Stomach smooth muscle (tissue), 2 donors: Measurements from ENCODE around the gene CREB3.

Source experiments
- H3K27ac ChIP-seq: one replicate; pipeline ENCODE4 v1.7.0; 2013; ENCODE audit warnings: mild to moderate bottlenecking, low read length, inconsistent platforms
- H3K27me3 ChIP-seq, 2 donors: one replicate each; pipeline ENCODE4 v1.7.0; 2013; ENCODE audit warnings: low read length in 2 of 2; ENCODE audit not compliant: insufficient read depth in 2 of 2, control insufficient read depth in 1 of 2
- H3K36me3 ChIP-seq, 2 donors: one replicate each; pipeline ENCODE4 v1.7.0; 2013; ENCODE audit warnings: low read length in 2 of 2; ENCODE audit not compliant: control insufficient read depth in 2 of 2, insufficient read depth in 2 of 2
- H3K4me1 ChIP-seq: one replicate; pipeline ENCODE4 v1.7.0; 2013; ENCODE audit warnings: low read length; ENCODE audit not compliant: control insufficient read depth, insufficient read depth
- H3K4me3 ChIP-seq, 2 donors: one replicate each; pipeline ENCODE4 v1.7.0; 2013; ENCODE audit warnings: low read length in 2 of 2
- H3K9ac ChIP-seq, 2 donors: one replicate each; pipeline ENCODE4 v1.7.0; 2013; ENCODE audit warnings: low read length in 2 of 2, mild to moderate bottlenecking in 1 of 2
- H3K9me3 ChIP-seq, 2 donors: one replicate each; pipeline ENCODE4 v1.7.0; 2013; ENCODE audit warnings: low read length in 2 of 2; ENCODE audit not compliant: control insufficient read depth in 2 of 2
- donor health status: healthy.
- donor health status: Pancreatic carcinoma.

Gene CREB3

GRCh38 chr9:35727676-35728040 lies 4.8 kb upstream of the CREB3 start:
- no peaks in the 10 kb centered on the region for H3K9me3 ChIP-seq
- H3K27me3 ChIP-seq = no peaks in the 10 kb centered on the region
- peak overlapping the region; percentile 94 to 95 for H3K4me3 ChIP-seq
- H3K27ac ChIP-seq = peak overlapping the region; percentile 99
- peaks cover 60% of the 10 kb centered on the region for H3K4me1 ChIP-seq
- peaks cover 29 to 32% of the 10 kb centered on the region in 2 donors for H3K36me3 ChIP-seq
- peak overlapping the region; percentile 99 to 100 for H3K9ac ChIP-seq

GRCh38 chr9:35728041-35728971 lies 4.2 kb upstream of the CREB3 start:
- peaks cover 23 to 28% of the 10 kb centered on the region in 2 donors for H3K36me3 ChIP-seq
- H3K9ac ChIP-seq = peak overlapping the region; percentile 99 to 100
- peaks cover 66% of the 10 kb centered on the region for H3K4me1 ChIP-seq
- peak overlapping the region; percentile 94 to 95 for H3K4me3 ChIP-seq
- no peaks in the 10 kb centered on the region for H3K27me3 ChIP-seq
- peak overlapping the region; percentile 99 for H3K27ac ChIP-seq
- H3K9me3 ChIP-seq = no peaks in the 10 kb centered on the region

DNA sequence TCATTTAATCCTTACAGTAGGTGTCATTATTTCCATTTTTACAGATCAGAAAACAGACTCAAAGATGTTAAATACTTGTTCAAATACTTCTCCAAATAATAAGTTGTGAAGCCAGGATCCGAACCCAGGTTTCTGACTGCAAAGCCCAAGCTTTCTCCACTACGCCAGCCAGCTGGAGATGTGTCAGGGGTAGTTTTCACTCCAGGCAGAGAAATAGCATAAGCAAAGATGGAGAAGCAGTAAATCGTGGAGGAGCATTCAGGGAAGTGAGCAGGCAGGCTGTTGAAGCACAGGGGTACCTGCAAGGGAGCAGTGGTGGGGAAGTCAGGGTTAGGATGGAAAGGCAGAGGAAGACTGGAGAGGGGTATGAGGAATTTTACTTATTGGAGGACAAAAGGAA lies 3.4 kb upstream of the CREB3 start:
- no peaks in the 10 kb centered on the region for H3K27me3 ChIP-seq
- H3K4me3 ChIP-seq = peak overlapping the region; percentile 94 to 95
- peaks cover 15 to 20% of the 10 kb centered on the region in 2 donors for H3K36me3 ChIP-seq
- peak overlapping the region; percentile 99 for H3K27ac ChIP-seq
- H3K4me1 ChIP-seq = peaks cover 74% of the 10 kb centered on the region
- peak overlapping the region; percentile 99 to 100 for H3K9ac ChIP-seq
- no peaks in the 10 kb centered on the region for H3K9me3 ChIP-seq

DNA sequence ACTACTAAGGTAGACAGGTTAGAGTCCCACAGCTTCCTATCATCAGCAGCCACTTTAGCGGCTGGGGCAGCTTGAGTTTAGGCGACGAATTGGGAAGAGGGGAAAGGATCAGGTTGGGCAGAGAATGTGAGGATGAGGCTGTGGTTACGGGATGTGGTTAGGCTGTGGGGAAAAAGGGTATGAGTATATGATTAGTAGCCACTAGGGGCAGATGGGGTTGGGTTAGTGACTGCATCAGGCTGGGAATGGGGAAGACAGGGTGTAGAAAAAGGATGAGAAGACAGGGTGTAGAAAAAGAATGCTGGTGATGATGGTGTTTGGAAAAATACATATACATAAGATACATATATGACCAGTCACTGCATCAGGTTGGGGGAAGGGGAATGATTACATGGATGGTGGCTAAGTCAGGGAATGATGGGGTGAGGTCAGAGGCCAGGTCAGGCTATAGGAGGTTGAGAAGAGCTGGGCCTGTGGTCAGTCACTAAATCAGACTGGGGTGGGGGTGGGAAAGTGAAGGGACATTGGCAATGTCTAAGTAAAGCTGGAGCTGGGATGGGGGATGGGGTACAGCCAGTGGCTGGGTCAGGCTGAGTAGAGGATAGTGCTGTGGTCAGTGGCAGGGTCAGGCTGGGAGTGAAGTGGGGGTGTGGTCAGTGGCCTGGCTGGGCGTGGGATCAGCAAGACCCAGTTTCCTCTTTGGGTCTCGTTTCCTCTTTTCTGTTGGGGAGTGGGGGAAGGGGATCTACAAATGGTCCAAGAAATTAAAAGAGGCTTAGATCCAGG lies 2.6 kb upstream of the CREB3 start:
- H3K9ac ChIP-seq = peak overlapping the region; percentile 99 to 100

DNA sequence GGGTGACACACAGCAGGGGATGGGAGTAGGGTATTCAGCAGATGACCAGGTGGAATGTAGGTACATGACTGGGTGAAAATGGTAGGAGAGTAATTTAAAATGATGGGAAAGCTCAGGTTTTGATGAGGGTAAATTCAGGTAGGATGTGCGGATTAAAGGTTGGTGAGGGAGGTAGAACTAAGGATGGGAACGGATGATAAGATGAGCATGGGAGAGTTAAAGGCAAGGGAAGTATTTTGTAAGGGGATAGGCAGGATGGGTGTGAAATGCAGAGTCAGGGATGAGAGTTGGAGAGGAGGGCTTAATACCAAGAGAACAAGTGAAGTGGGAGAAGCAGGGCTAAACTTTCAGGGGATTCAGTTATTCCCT lies 2.0 kb upstream of the CREB3 start:
- no peaks in the 10 kb centered on the region for H3K9me3 ChIP-seq
- H3K4me3 ChIP-seq = peak overlapping the region; percentile 94 to 95
- peak overlapping the region; percentile 99 to 100 for H3K9ac ChIP-seq
- peak overlapping the region; percentile 99 for H3K27ac ChIP-seq
- H3K4me1 ChIP-seq = peaks cover 71% of the 10 kb centered on the region
- H3K27me3 ChIP-seq = no peaks in the 10 kb centered on the region
- H3K36me3 ChIP-seq = peaks cover 9 to 13% of the 10 kb centered on the region in 2 donors

More for the DNA sequence above, 2.6 kb upstream of the CREB3 start:
- Histone ChIP-seq H3K4me1 (peaks cover 75% of the 10 kb centered on the region), H3K27ac (peak overlapping the region; percentile 99), H3K36me3 (peaks cover 9 to 13% of the 10 kb centered on the region in 2 donors), H3K4me3 (peak overlapping the region; percentile 94 to 95), H3K27me3 (no peaks in the 10 kb centered on the region), H3K9me3 (no peaks in the 10 kb centered on the region)

DNA sequence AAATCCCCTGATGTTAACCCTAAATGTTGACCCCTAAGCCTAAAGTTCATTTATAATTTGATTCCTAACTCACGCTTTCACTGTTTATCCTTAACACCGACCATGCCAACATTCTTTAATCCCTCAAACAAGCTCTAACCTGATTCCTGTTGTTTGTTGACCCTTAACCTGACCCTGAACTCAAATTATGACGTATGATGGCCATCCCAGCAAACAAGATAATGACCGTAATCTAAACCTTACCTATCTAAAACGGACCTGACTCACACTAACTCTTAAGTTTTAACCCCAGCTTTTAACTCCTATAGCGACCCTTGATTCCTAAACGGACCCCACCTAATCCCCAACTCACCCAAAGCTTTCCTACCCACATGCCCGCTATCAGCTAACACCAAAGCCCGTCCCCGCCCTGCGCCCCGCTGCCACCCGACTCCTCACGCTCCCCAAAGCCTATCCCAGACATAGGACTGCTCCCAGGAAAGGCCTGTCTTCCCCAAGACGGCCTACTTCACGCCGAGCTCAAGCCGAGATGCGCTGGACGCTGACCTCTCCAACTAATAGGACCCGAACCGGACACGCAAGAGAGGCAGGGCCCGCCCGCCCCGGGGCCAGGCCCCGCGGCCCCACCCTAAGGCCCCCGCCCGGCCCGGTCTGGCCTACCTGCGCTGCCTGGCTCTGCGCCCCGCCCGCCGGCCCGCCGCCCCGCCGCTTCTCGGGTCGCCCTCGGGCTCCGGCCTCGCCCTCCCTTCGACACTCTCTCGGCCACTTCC lies 866 bp upstream of the CREB3 start:
- Histone ChIP-seq H3K4me3 (peak overlapping the region; percentile 94 to 95), H3K9me3 (no peaks in the 10 kb centered on the region), H3K9ac (peak overlapping the region; percentile 99 to 100), H3K36me3 (peaks cover 18 to 22% of the 10 kb centered on the region in 2 donors), H3K27ac (peak overlapping the region; percentile 99), H3K4me1 (peaks cover 62% of the 10 kb centered on the region), H3K27me3 (no peaks in the 10 kb centered on the region)

- Histone ChIP-seq H3K36me3 (peaks cover 32% of the 10 kb centered on the region in 2 donors), H3K27ac (peak overlapping the region; percentile 99), H3K9me3 (no peaks in the 10 kb centered on the region), H3K9ac (peak overlapping the region; percentile 96 to 100), H3K4me1 (peaks cover 48% of the 10 kb centered on the region), H3K27me3 (no peaks in the 10 kb centered on the region), H3K4me3 (peak overlapping the region; percentile 95)
These were observed 505 bp downstream of the CREB3 start for GRCh38 chr9:35732800-35733541.

DNA sequence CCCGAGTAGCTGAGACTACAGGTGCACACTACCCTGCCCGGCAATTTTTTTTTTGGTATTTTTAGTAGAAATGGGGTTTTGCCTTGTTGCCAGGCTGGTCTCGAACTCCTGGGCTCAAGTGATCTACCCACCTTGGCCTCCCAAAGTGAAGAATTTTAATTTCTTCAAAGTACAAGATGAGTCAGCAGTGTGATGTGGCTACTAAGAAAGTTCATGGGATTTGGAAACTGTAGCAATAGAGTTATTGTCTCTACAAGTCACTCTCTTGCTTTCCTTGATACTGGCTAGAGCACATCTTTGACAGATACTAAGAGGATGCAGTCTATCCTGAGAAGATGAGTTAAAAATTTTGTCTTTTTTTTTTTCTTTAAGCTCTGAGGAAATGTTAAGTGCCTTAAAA lies 1.6 kb downstream of the CREB3 start:
- Histone ChIP-seq H3K36me3 (peaks cover 43% of the 10 kb centered on the region in 2 donors), H3K27ac (peak overlapping the region; percentile 99), H3K9ac (peak overlapping the region in 1 of 2 donors; percentile 13), H3K9me3 (no peaks in the 10 kb centered on the region), H3K4me3 (no peak overlapping the region), H3K4me1 (peaks cover 37% of the 10 kb centered on the region), H3K27me3 (no peaks in the 10 kb centered on the region)

DNA sequence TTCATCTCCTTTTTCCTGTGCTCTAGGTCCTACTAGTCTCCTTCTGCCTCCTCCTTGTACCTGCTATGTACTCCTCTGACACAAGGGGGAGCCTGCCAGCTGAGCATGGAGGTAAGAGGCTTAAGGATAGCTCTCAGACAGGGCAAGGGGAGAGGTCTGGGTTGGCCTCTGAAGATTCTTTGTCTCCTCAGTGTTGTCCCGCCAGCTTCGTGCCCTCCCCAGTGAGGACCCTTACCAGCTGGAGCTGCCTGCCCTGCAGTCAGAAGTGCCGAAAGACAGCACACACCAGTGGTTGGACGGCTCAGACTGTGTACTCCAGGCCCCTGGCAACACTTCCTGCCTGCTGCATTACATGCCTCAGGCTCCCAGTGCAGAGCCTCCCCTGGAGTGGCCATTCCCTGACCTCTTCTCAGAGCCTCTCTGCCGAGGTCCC lies 3.8 kb downstream of the CREB3 start:
- H3K4me3 ChIP-seq = no peak overlapping the region
- no peaks in the 10 kb centered on the region for H3K9me3 ChIP-seq
- no peak overlapping the region for H3K9ac ChIP-seq
- no peaks in the 10 kb centered on the region for H3K27me3 ChIP-seq
- H3K4me1 ChIP-seq = peaks cover 20% of the 10 kb centered on the region
- H3K36me3 ChIP-seq = peaks cover 62 to 64% of the 10 kb centered on the region in 2 donors
- peak overlapping the region; percentile 31 for H3K27ac ChIP-seq
